D721Med (cell line): ENCODE results near the gene OR4D1.

ENCODE experiments used
- DNase-seq: peaks from one replicate; pipeline ENCODE4 v3.0.0; 2011; ENCODE audit warnings: low spot score; ENCODE audit not compliant: insufficient read length
- FAIRE-seq: peaks from 2 replicates; lab custom pipeline; 2011; peaks lifted over from hg19 to GRCh38; lab: Jason Lieb, UNC
- CTCF ChIP-seq: IDR thresholded peaks from 2 replicates; pipeline ENCODE4 v1.5.1; 2012; ENCODE audit warnings: mild to moderate bottlenecking, control low read depth; ENCODE audit not compliant: insufficient read depth; ENCODE audit errors: missing control alignments

Gene OR4D1

GRCh38 chr17:58205936-58206335 is 57.8 kb downstream of the OR4D1 start:
- FAIRE-seq (no peak), DNase-seq (no peak)
- no peak for TF ChIP-seq CTCF

- FAIRE-seq (no peak), DNase-seq (no peak)
- no peak for TF ChIP-seq CTCF
Observed at GRCh38 chr17:58207451-58207850, 59.3 kb downstream of the OR4D1 start.

GRCh38 chr17:58208344-58208743 is 60.2 kb downstream of the OR4D1 start:
- DNase-seq (no peak), FAIRE-seq (no peak)
- TF ChIP-seq CTCF: no peak
